Esophagus mucosa (tissue), 1 donor: Measurements from ENCODE around the gene COBLL1. TPM values are rescaled to one million over a fixed set of nuclear protein-coding genes. Genes with fewer than 3 reads are reported as not detected.
"Not testable (repeated sequence)": the region's sequence is repeated elsewhere in the genome, so short reads cannot be mapped to it uniquely, and the experiment has no call there.

Source experiments
- ATAC-seq: fragments of 200-7000 bp; cut with Tn5 transposase; one replicate; pipeline ENCODE4 v1.9.1; 2020
- total RNA-seq: library from RNA; stranded (reverse); gene quantifications from one replicate; pipeline ENCODE4 v1.2.4, GENCODE V29; 2023
- donor health status: DM: yes; HTN: yes; CAD: no.

Gene COBLL1
- total RNA-seq, 1 donor from 2014 or later: 92.0 TPM

- no peak for ATAC-seq
These were observed 88.7 kb downstream of the COBLL1 start for GRCh38 chr2:164752956-164753355.

- ATAC-seq: no peak
These were observed 93.7 kb downstream of the COBLL1 start for GRCh38 chr2:164747783-164748433.

GRCh38 chr2:164747140-164747539 lies 94.5 kb downstream of the COBLL1 start:
- ATAC-seq: no peak

- ATAC-seq: no peak
These were observed 94.9 kb downstream of the COBLL1 start for GRCh38 chr2:164746713-164747112.

- no peak for ATAC-seq
These were observed 96.4 kb downstream of the COBLL1 start for GRCh38 chr2:164745012-164745797.

- no peak for ATAC-seq
These were observed 98.8 kb downstream of the COBLL1 start for GRCh38 chr2:164742738-164743317.

- peak; percentile 56 for ATAC-seq
These were observed 101.7 kb downstream of the COBLL1 start for GRCh38 chr2:164739966-164740365.

GRCh38 chr2:164737612-164738081 lies 104.0 kb downstream of the COBLL1 start:
- ATAC-seq: peak; percentile 89

GRCh38 chr2:164735309-164735919 lies 106.2 kb downstream of the COBLL1 start:
- no peak for ATAC-seq

GRCh38 chr2:164734196-164734595 lies 107.4 kb downstream of the COBLL1 start:
- ATAC-seq: no peak

GRCh38 chr2:164725542-164725941 lies 116.1 kb downstream of the COBLL1 start:
- ATAC-seq: no peak

GRCh38 chr2:164722616-164723338 lies 118.8 kb downstream of the COBLL1 start:
- ATAC-seq: no peak

- ATAC-seq: no peak
These were observed 120.2 kb downstream of the COBLL1 start for GRCh38 chr2:164721430-164721829.

- ATAC-seq: peak; percentile 49
These were observed 121.4 kb downstream of the COBLL1 start for GRCh38 chr2:164719996-164720941.

- ATAC-seq: no peak
These were observed 124.4 kb downstream of the COBLL1 start for GRCh38 chr2:164717000-164717803.

GRCh38 chr2:164714471-164714870 lies 127.2 kb downstream of the COBLL1 start:
- no peak for ATAC-seq

- no peak for ATAC-seq
These were observed 129.9 kb downstream of the COBLL1 start for GRCh38 chr2:164711766-164712138.

GRCh38 chr2:164710837-164711765 lies 130.5 kb downstream of the COBLL1 start:
- ATAC-seq: no peak

GRCh38 chr2:164710252-164710836 lies 131.3 kb downstream of the COBLL1 start:
- ATAC-seq: not testable (repeated sequence)
